NCI-H2227 (cell line): ENCODE measurements around the gene SLPI.

Experiments used
- DNase-seq: peaks from one replicate; lab custom pipeline; 2025; ENCODE audit not compliant: unreplicated experiment; lab: John Stamatoyannopoulos, UW

The SLPI gene

GRCh38 chr20:45254383-45255262 lies at the start of gene SLPI:
SLPI (minus strand) TSS chr20:45254564; CDS start chr20:45254543, 21 bp downstream.
- no peak for DNase-seq

DNA sequence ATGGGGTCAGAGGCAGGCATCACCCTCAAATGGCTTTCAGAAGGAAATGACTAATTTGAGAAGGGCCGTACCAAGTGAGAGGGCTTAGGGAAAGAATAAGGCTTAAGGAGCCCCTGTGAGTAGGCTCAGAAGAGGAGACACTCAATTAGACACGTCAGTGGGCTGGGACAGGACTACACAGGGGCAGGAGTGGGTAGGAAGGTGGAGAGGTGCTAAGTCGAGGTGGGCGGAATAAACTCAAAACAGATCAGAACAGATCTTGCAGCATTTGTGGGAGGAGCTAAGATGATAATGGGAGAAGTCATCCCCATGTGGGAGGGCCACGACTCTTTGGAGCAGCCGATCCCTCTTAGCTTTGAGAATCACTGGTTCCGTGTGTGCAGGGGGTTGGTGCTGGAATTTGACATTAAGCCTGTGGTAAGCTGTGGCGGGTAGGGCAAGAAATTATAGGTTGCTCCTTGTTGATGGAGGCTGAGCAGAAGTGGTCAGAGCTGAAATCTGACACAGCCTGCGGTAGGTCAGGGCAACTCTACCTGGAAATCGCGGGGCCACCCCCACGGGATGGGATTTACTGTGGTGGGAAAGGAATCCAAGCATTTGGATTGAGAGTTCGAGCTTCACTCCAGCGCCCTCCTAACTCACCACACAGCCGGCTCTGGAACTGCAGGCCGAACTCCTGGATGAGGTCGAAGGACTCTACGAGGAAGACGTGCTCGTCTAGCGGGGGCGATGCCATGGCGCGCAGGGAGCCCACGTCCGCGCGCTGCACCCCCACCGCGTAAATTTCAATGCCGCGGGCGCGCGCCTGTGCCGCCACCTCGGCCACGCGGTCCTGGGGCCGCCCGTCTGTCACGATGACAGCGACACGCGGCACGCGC lies 49.5 kb upstream of the SLPI start:
- no peak for DNase-seq

DNA sequence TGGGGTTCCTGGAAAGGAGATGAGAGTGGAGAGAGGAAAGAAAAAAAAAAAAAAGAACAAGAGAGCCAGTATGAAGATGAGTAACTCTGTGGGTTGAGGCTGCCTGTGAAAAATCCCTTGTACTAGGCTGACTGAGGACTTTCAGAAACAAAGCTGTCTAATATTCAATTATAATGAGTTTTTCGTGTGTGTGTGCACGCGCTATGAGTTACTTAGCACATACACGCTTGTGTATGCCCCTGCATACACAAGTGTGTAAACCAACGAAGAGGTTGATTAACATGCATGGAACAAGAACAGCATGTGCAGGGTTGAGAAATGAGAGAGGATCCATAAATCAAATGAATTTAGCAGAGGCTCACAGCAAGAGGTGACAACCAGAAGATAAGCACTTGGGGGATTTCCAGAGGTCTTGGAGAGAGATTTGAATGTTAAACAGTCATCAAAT lies 47.5 kb upstream of the SLPI start:
- DNase-seq = no peak

GRCh38 chr20:45300961-45301360 lies 46.6 kb upstream of the SLPI start:
- DNase-seq = peak; percentile 50

- no peak for DNase-seq
Observed at GRCh38 chr20:45299786-45300185, 45.4 kb upstream of the SLPI start.

DNA sequence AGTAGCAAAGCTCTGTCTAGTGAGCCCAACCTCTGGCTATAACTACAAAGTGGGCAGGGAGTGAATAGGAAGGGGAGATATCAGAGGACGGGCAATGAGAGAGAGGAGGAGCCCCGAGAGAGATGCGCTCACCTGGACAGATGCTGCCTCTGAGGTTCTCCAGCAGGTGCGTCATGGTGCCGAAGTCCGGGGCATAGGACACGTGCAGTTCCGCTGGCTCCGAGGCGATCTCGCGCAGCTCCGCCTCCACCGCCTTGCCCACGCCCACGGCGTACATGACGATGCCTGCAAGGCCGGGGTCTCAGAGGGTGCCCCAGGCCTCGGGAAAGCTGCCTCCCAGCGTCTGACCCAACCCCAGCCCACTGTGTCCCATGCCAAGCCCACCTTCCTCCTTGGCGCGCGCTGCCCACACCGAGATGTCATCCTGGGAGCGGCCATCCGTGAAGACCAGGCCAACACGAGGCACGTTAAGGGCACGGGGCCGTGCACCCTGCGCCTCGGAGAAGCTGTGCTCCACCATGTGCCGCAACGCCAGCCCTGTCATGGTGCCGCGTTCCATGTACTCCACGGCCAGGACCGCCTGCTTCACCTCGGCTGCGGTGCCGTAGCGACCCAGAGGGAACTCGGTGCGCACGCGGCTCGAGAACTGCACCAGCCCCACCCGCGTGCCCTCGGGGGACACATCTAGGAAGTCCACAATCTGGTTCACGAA lies 43.6 kb upstream of the SLPI start:
- DNase-seq = no peak

DNA sequence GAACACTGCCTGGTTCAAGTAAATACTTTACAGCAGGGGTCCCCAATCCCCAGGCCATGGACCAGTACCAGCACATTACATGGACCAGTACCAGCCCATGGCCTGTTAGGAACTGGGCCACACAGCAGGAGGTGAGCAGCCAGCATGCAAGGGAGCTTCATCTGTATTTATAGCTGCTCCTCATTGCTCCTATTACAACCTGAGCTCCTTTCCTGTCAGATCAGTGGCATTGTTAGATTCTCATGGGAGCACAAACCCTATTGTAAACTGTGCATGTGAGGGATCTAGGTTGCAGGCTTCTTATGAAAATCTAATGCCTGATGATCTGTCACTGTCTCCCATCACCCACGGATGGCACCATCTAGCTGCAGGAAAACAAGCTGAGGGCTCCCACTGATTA lies 40.3 kb upstream of the SLPI start:
- no peak for DNase-seq

GRCh38 chr20:45294003-45294368 lies 39.6 kb upstream of the SLPI start:
- no peak for DNase-seq

DNA sequence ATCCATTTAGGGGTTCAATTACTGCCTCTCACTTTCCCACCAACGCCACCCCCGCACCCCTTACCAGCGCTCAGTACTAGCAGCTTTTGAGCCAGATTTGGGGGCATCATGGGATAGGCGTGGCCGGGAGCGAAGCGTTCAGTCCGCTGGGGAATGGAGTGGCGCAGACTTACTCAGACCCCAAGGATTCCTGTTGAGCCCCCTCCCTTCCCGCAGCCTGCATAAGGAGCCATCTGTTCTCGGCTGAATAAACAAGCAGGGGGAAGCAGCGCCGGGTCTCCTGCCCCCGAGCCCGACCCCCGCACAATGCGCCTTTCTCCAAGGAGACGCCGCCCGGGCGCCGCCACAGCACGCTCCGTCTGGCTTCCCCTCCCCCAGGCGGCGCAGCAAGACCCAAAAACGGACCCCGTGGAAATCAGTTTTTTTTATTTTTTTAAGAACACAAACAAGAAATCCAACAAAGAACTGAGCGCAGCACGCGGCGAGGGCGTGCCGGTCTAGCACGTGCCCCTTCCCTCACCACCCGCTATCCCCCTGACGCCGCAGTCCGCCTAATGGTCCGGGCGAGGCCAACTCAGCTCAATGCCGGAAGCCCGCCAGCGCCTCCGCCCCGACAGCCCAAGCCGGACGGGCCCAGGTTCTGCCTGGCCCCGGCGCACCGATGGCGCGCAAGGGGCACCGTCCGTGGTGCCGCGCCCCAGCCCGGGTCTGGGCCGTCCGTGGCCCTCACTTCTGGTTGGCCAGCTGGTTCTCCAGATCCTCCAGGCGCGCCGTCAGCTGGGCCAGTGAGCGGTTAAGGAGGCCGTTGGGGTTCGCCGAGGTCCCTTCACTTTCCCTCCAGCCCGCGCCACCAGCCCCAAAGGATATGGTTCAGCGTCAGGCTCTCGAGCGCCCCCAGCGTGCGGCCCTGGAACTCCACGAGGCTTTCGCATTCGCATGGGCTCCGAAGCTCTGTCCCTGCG lies 39.0 kb upstream of the SLPI start:
- peak; percentile 91 for DNase-seq

- no peak for DNase-seq
Observed at GRCh38 chr20:45292343-45292742, 38.0 kb upstream of the SLPI start.

DNA sequence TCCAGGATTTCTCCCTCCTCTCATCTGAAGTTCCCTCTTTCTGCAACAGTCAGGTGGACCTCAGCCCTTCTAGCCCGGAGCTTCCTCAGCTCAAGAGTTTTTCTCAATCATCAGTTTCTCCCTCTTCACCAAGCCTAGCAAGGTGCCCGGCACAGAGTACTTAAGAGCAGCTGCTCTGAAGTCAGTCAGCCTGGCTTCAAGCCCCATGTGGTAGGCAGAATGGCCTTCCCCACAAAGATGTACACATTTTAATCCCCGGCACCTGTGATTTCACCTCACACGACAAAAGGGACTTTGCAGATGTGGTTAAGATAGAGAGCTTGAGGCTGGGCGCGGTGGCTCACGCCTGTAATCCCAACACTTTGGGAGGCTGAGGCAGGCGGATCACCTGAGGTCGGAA lies 37.2 kb upstream of the SLPI start:
- no peak for DNase-seq

GRCh38 chr20:45290677-45291355 lies 36.5 kb upstream of the SLPI start:
- DNase-seq = peak; percentile 87

DNA sequence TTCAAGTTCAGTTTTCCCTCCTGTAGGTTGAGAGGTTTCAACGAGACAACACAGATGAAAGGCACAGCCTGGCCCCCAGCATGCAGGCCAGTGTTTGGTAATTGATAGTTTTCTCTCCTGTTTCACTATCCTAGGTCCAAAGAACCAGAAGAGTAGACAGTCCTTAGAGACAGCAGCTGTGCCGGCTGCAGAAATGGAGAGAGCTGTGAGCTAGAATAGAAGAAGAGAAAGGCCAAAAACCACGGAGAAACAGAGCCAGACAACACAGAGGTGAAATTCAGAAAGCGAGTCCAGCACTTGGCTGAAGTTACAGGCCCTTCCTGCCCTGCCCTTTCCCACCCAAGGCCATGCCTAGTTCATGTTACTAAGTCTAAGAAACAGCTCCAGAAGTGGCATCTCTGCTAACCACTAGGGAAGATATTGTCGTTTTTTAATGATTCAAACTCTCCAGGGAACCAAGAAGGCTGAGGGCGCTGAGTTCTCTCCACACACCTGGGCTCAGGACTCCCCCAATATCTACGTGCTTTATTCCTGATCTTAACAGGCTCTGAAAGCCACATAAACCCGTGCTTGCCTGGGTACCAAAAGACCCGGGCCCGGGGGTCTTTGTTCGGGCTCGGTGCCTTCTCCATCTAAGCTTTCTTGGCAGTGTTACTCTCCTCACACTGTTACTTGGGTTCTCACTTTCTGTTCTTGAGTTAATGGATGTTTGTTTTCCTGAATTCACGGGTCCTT lies 35.7 kb upstream of the SLPI start:
- no peak for DNase-seq

- DNase-seq = no peak
Observed at GRCh38 chr20:45288860-45289259, 34.5 kb upstream of the SLPI start.

DNA sequence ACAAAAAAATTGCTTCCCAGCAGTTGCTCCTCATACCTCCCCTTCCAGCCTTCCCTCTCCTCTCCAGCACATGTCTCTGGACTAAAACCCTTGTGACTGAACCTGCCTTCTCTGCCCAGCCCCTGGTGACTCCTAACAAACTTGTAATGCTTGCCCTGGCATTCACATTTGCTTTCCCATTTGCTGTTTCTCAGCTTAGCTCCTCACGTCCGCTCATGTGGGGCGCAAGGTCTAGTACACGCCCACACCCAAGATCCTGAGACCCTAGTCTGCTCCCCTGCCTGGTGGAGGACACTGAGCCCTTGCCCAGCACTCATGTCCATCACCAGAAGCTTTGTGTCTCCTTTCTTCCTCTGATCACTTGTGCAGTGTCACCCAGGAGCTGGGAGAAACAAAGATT lies 34.0 kb upstream of the SLPI start:
- DNase-seq = no peak

DNA sequence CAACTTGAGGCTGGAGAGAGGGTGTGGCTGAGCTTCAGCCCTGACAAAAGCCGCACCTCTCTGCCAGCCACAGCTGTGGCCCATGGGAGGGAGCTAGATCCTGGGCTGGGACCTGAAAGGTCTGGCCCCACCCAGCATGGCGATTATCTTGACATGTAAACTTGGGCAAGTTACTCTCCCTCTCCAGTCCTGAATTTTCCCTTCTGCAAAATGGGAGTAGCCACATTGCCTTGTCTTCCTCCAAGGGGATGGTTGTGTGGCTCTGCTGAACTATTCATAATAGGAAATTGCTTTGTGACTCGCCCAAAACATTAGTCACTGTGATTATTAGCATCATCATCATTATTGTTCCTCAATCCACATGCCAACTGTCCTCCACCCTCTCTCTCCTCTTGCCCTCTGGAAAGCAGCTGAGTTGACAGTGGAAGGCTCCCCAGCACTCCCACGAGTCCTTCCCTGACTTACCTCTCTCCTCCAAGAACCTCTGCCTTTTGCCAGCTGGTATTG lies 29.2 kb upstream of the SLPI start:
- DNase-seq = no peak

DNA sequence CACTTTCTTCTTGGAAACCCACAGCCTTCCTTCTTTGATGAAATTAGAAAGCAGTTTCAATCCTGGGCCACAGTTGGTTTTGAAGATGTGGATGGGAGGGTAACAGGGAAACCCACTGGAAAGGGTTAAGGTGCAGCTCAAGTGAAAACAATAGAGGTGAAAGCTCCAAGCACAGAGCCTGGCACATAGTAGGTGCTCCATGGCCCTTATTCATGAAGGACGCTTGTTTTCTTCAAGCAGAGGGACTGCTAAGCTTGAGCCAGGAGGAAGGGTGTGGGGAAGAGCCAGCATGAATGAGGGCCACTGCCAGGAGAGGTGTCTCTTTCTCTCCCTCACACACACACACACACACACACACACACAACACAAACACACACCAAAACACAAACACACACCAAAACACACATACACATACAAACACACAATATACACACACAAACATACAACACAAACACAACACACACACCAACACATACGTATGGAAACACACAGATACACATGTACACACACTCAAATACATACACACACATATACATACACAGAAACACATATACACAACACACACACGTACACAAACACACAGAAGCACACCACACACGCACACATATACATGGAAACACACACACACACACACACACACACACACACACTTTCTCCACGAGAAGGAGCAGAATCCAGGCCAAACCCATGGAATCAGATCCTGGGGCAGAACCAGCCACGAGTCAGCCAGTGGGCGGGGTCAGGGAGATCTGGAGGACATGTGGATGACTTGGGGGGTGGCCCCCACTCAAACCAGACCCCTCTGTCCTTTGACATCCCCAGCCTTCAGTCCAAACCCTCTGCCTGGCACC lies 28.6 kb upstream of the SLPI start:
- DNase-seq = no peak

DNA sequence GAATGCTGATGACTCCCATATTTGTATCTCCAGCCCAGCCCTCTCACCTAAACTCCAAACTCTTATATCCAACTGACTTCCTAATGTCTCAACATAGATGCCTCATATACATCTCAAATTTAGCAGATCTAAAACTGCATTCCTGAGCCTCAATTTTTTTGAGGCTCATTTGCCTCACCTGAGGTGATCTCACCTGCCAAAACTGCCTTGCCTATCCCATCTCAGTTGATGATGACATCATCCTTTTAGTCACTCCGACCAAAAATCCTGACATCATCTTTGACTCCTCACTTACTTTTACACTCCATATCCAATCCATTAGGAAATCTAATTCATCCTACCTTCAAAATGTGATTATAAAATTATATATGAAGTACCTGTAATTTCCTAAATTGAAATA lies 25.6 kb upstream of the SLPI start:
- DNase-seq = no peak
